CD14-positive monocyte (primary cell): ENCODE data around the gene EFL1. TPM values are rescaled to one million over a fixed set of nuclear protein-coding genes. Genes with fewer than 3 reads are reported as not detected.
"Not testable (repeated sequence)": the region's sequence is repeated elsewhere in the genome, so short reads cannot be mapped to it uniquely, and the experiment has no call there.

ENCODE experiments used
- DNase-seq, 3 donors: peaks; one replicate each; pipeline ENCODE4 v3.0.0-alpha.2; 2011 to 2022
- H2AFZ ChIP-seq: 2 replicates; pipeline ENCODE4 v1.6.0; 2012; ENCODE audit warnings: mild to moderate bottlenecking, low read depth, low read length, inconsistent platforms; ENCODE audit not compliant: insufficient read depth, poor library complexity, severe bottlenecking
- H3K27ac ChIP-seq, 2 donors: 1 replicate in 1 of 2; 2 replicates in 1 of 2; pipeline ENCODE4 v1.5.1; 2012 to 2013; ENCODE audit warnings: low read length in 2 of 2, control low read depth in 1 of 2, inconsistent platforms in 1 of 2, low read depth in 1 of 2, mild to moderate bottlenecking in 1 of 2
- H3K27me3 ChIP-seq, 2 donors: one replicate each; pipeline versions ENCODE4 v1.6.0 to v1.6.1; 2011 to 2013; ENCODE audit warnings: low read length in 2 of 2; ENCODE audit not compliant: control insufficient read depth in 2 of 2, insufficient read depth in 2 of 2
- H3K36me3 ChIP-seq, 2 donors: replicated peaks in 1 of 2; 1 replicate in 1 of 2; 2 replicates in 1 of 2; pipeline versions ENCODE4 v1.5.1 to v1.6.1; 2012 to 2013; ENCODE audit warnings: low read length in 2 of 2, control low read depth in 1 of 2, inconsistent platforms in 1 of 2, mild to moderate bottlenecking in 1 of 2; ENCODE audit not compliant: insufficient read depth in 2 of 2, control insufficient read depth in 1 of 2
- H3K4me1 ChIP-seq, 2 donors: 1 replicate in 1 of 2; 2 replicates in 1 of 2; pipeline versions ENCODE4 v1.5.1 to v1.6.1; 2012 to 2013; ENCODE audit warnings: low read length in 2 of 2, control low read depth in 1 of 2, inconsistent platforms in 1 of 2, mild to moderate bottlenecking in 1 of 2, moderate library complexity in 1 of 2; ENCODE audit not compliant: insufficient read depth in 2 of 2, control insufficient read depth in 1 of 2
- H3K4me2 ChIP-seq: replicated peaks from 2 replicates; pipeline ENCODE3; 2012; ENCODE audit warnings: low read length, moderate library complexity, mild to moderate bottlenecking; ENCODE audit not compliant: poor library complexity, severe bottlenecking; ENCODE audit errors: extremely low read depth
- H3K4me3 ChIP-seq, 3 experiments: fragments of 200-600 bp in 1 of 3; sonication (generic) in 1 of 3; replicated peaks in 1 of 3; 1 replicate in 2 of 3; 2 replicates in 1 of 3; pipeline ENCODE4 v1.5.1; 2011 to 2013; ENCODE audit warnings: low read length in 3 of 3, mild to moderate bottlenecking in 3 of 3, control low read depth in 2 of 3, low read depth in 2 of 3, inconsistent platforms in 1 of 3, moderate library complexity in 1 of 3
- H3K79me2 ChIP-seq: 2 replicates; pipeline ENCODE4 v1.6.0; 2012; ENCODE audit warnings: mild to moderate bottlenecking, control low read depth, inconsistent platforms, low read length, moderate library complexity; ENCODE audit not compliant: insufficient read depth
- H3K9ac ChIP-seq: 2 replicates; pipeline ENCODE4 v1.6.0; 2017; ENCODE audit warnings: low read length, mild to moderate bottlenecking; ENCODE audit not compliant: insufficient read depth, poor library complexity, severe bottlenecking
- H3K9me3 ChIP-seq, 2 donors: replicated peaks in 1 of 2; 1 replicate in 1 of 2; 2 replicates in 1 of 2; pipeline versions ENCODE4 v1.5.1 to v1.6.1; 2012 to 2013; ENCODE audit warnings: low read length in 2 of 2, control low read depth in 1 of 2; ENCODE audit not compliant: control insufficient read depth in 1 of 2, insufficient read depth in 1 of 2
- H4K20me1 ChIP-seq: 2 replicates; pipeline ENCODE4 v1.6.0; 2012; ENCODE audit warnings: mild to moderate bottlenecking, low read length, control low read depth, moderate library complexity; ENCODE audit not compliant: insufficient read depth
- H3K27ac Mint-ChIP-seq, 7 donors: one replicate each; pipeline ENCODE4 v1.8.0; 2020; ENCODE audit warnings: mild to moderate bottlenecking in 7 of 7, mixed read lengths in 7 of 7, moderate library complexity in 6 of 7, inconsistent platforms in 2 of 7
- H3K27me3 Mint-ChIP-seq, 3 donors: one replicate each; pipeline ENCODE4 v1.8.0; 2021 to 2022; ENCODE audit warnings: low read depth in 3 of 3, mild to moderate bottlenecking in 3 of 3, mixed read lengths in 3 of 3, moderate library complexity in 3 of 3, inconsistent platforms in 1 of 3
- H3K36me3 Mint-ChIP-seq, 2 donors: one replicate each; pipeline ENCODE4 v1.8.0; 2020; ENCODE audit warnings: mixed read lengths in 2 of 2, inconsistent platforms in 1 of 2, mild to moderate bottlenecking in 1 of 2
- H3K4me1 Mint-ChIP-seq: one replicate; pipeline ENCODE4 v1.8.0; 2020; ENCODE audit warnings: mild to moderate bottlenecking, mixed read lengths
- H3K4me3 Mint-ChIP-seq, 2 donors: one replicate each; pipeline ENCODE4 v1.8.0; 2020; ENCODE audit warnings: mild to moderate bottlenecking in 2 of 2, mixed read lengths in 2 of 2, moderate library complexity in 1 of 2
- H3K9me3 Mint-ChIP-seq, 7 donors: one replicate each; pipeline ENCODE4 v1.8.0; 2020 to 2022; ENCODE audit warnings: mixed read lengths in 7 of 7, mild to moderate bottlenecking in 6 of 7, moderate library complexity in 6 of 7, inconsistent platforms in 2 of 7
- CTCF ChIP-seq: fragments of 200-600 bp; IDR thresholded peaks from one replicate; pipeline ENCODE4 v1.8.0; 2022; ENCODE audit warnings: antibody characterized with exemption, mild to moderate bottlenecking
- WGBS: methylation state at CpG from one replicate; pipeline ENCODE4 v1.1.5; 2013; ENCODE audit warnings: missing lambda C conversion rate; ENCODE audit not compliant: insufficient coverage; 5-methylcytosine and 5-hydroxymethylcytosine counted together
- intact Hi-C, 2 donors: fragments of 100-400 bp; cut with micrococcal nuclease; formaldehyde crosslinking; loops; one replicate each; pipeline versions ENCODE4 v1.15.0 to v1.15.1; 2023
- polyA plus RNA-seq, 3 donors: library from polyadenylated mRNA; depleted of rRNA in 1 of 3; unstranded in 2 of 3; stranded (reverse) in 1 of 3; fragments of 300-500 nt in 2 of 3; fragments of >200 nt in 1 of 3; fragmentation: Illumina TruSeq in 2 of 3; gene quantifications; 1 replicate in 2 of 3; 2 replicates in 1 of 3; pipeline ENCODE4 v1.2.3, GENCODE V29; 2012 to 2021

EFL1 gene
- polyA plus RNA-seq, 3 donors: 5.2 to 10.0 (median 7.1) TPM

GRCh38 chr15:82267137-82267536 is 4.6 kb upstream of the EFL1 start:
- H3K4me1 ChIP-seq, H4K20me1 ChIP-seq, H3K4me2 ChIP-seq, H3K27ac ChIP-seq, H3K27ac Mint-ChIP-seq, H3K27me3 Mint-ChIP-seq, H3K79me2 ChIP-seq, H2AFZ ChIP-seq, H3K9me3 Mint-ChIP-seq, H3K36me3 ChIP-seq, H3K27me3 ChIP-seq, H3K4me3 Mint-ChIP-seq, DNase-seq, H3K9ac ChIP-seq, H3K9me3 ChIP-seq, H3K4me3 ChIP-seq, H3K36me3 Mint-ChIP-seq: not testable (repeated sequence)
- intact Hi-C loops: loop anchor here in 1 of 2 donors (10.0 kb wide), 1 partner anchor 222 kb away; the partner anchor contains the start of gene MEX3B
- peaks cover 11% of the 10 kb centered on the region for H3K4me1 Mint-ChIP-seq
- WGBS: 100% methylated on average over 2 of the region's 2 CpGs

GRCh38 chr15:82263350-82263749 is 816 bp upstream of the EFL1 start:
- Mint-ChIP-seq H3K36me3 (peaks cover 13 to 15% of the 10 kb centered on the region in 2 donors), H3K4me3 (peak overlapping the region; percentile 82 to 93), H3K27me3 (peaks cover 0 to 3% (median 0%) of the 10 kb centered on the region in 3 donors), H3K4me1 (peaks cover 28% of the 10 kb centered on the region), H3K9me3 (peaks cover 0 to 2% (median 0%) of the 10 kb centered on the region in 7 donors), H3K27ac (peak overlapping the region in 6 of 7 donors; percentile 43 to 90 (median 71))
- no peak for TF ChIP-seq CTCF
- Histone ChIP-seq H3K4me3 (peak overlapping the region in 2 of 3 experiments; percentile 72 to 91), H3K9ac (no peak overlapping the region), H2AFZ (peak overlapping the region; percentile 89), H3K27ac (no peak overlapping the region), H3K27me3 (no peaks in the 10 kb centered on the region), H3K9me3 (no peaks in the 10 kb centered on the region), H3K79me2 (peaks cover 11% of the 10 kb centered on the region), H3K4me1 (peaks cover 11 to 16% of the 10 kb centered on the region in 2 donors), H4K20me1 (no peaks in the 10 kb centered on the region), H3K4me2 (peak overlapping the region; percentile 68), H3K36me3 (peaks cover 7 to 17% of the 10 kb centered on the region in 2 donors)
- intact Hi-C loops: loop anchor here in 1 of 2 donors (10.0 kb wide), 1 partner anchor 219 kb away; the partner anchor contains the start of gene MEX3B
- 67% methylated on average over 2 of the region's 3 CpGs for WGBS
- no peak for DNase-seq

GRCh38 chr15:82261566-82262421 is 740 bp downstream of the EFL1 start:
- not testable (repeated sequence) for H3K27me3 Mint-ChIP-seq, H3K9me3 ChIP-seq, H4K20me1 ChIP-seq, H3K27me3 ChIP-seq, H3K9me3 Mint-ChIP-seq
- peaks cover 11 to 16% of the 10 kb centered on the region in 2 donors for H3K4me1 ChIP-seq
- peak overlapping the region; percentile 56 to 89 for H3K27ac ChIP-seq
- peaks cover 23 to 29% of the 10 kb centered on the region in 2 donors for H3K36me3 Mint-ChIP-seq
- peaks cover 28% of the 10 kb centered on the region for H3K4me1 Mint-ChIP-seq
- peak overlapping the region; percentile 72 to 91 (median 77) for H3K4me3 ChIP-seq
- peaks cover 18 to 30% of the 10 kb centered on the region in 2 donors for H3K36me3 ChIP-seq
- peak overlapping the region; percentile 84 for H3K9ac ChIP-seq
- peak overlapping the region; percentile 82 to 93 for H3K4me3 Mint-ChIP-seq
- H3K27ac Mint-ChIP-seq: peak overlapping the region; percentile 85 to 94 (median 90)
- DNase-seq: peak; percentile 62 to 80 (median 72)
- H3K4me2 ChIP-seq: peak overlapping the region; percentile 68
- peaks cover 14% of the 10 kb centered on the region for H3K79me2 ChIP-seq
- intact Hi-C loops: loop anchor here in 1 of 2 donors (10.0 kb wide), 1 partner anchor 217 kb away; the partner anchor contains the start of gene MEX3B
- H2AFZ ChIP-seq: peak overlapping the region; percentile 89
- under 1% methylated on average over 9 of the region's 19 CpGs for WGBS
